ENCODE results near the gene TAF11L8. TPM values are rescaled to one million over a fixed set of nuclear protein-coding genes. Genes with fewer than 3 reads are reported as not detected.
"Not testable (repeated sequence)": the region's sequence is repeated elsewhere in the genome, so short reads cannot be mapped to it uniquely, and the experiment has no call there.

Gene TAF11L8
- total RNA-seq, result not detected
- long read RNA-seq, result 0 reads

DNA sequence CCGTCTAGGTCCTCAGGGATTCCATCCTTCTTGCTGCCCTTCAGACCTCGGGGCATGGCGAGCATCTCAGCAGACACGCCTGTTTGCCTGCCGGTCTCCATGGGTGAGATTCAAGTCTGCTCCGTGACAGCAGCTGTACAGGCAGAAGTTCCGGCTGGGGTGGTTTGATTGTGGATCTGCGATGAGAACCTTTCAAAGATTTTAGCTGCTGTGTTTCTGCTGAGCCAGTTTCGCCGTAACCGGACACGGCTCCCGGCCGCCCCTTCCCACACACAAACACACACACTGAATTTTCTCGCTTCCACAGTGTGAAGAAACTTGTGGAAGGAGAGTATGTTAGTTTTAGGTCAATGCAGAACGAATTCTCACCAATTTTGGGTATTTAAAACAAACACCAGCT, at the start of gene TAF11L8:
TSS of gene TAF11L8 (minus strand) at position 101 of the 400 bp plus-strand sequence.
- H3K4me3 ChIP-seq; H3K27me3 ChIP-seq (ENCODE audit: low read depth); H3K4me1 ChIP-seq; H3K9me3 ChIP-seq; H3K36me3 ChIP-seq; intact Hi-C loops (cut with DNase I); DNase-seq; H3K27ac ChIP-seq; ATAC-seq: not testable (repeated sequence)

- intact Hi-C loops (cut with DNase I), result no loop called here
- Histone ChIP-seq H3K27ac (no peak within 1 kb of the TSS), H3K4me1 (no peaks in the 10 kb centered on the region), H3K4me3 (no peak within 1 kb of the TSS), H3K9me3 (no peaks in the 10 kb centered on the region), H3K27me3 (ENCODE audit: low read depth) (no peaks in the 10 kb centered on the region), H3K36me3 (no peaks in the 10 kb centered on the region)
- ATAC-seq (no peak), DNase-seq (no peak)
- TF ChIP-seq CTCF (IDR thresholded peaks at IDR 0.05), result no peak
Observed at GRCh38 chr5:17634160-17634559, 43.4 kb upstream of the TAF11L8 start, which contains the start of gene TAF11L14. Gene TAF11L14, plus strand, starts transcription at chr5:17634460.

DNA sequence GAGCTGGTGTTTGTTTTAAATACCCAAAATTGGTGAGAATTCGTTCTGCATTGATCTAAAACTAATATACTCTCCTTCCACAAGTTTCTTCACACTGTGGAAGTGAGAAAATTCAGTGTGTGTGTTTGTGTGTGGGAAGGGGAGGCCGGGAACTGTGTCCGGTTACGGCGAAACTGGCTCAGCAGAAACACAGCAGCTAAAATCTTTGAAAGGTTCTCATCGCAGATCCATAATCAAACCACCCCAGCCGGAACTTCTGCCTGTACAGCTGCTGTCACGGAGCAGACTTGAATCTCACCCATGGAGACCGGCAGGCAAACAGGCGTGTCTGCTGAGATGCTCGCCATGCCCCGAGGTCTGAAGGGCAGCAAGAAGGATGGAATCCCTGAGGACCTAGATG, 41.0 kb upstream of the TAF11L8 start, which contains the start of gene TAF11L13:
TSS of gene TAF11L13 (plus strand) at position 301 of the 400 bp plus-strand sequence.
- ATAC-seq; DNase-seq; H3K9me3 ChIP-seq; H3K4me1 ChIP-seq; H3K36me3 ChIP-seq; H3K4me3 ChIP-seq; intact Hi-C loops (cut with DNase I); H3K27ac ChIP-seq; H3K27me3 ChIP-seq (ENCODE audit: low read depth): not testable (repeated sequence)

DNA sequence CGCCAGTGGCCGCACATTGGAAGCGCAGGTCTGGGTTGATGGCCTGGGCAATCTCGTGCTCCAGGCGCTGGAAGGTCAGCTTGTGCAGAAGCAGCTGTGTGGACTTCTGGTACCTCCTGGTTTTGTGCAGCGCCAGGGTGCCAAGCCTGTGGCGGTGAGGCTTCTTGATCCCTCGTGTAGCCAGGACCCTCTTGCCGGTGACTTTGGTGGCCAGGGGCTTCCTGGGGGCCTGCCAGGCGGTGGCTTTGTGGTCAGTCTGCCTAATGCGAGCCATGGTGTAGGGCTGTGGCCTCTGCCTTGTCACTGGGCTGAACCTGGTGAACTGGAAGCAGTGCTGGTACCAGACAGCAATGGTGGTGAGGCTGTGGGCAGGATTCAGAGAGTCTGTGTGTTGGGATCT, 34.9 kb upstream of the TAF11L8 start:
- intact Hi-C loops (cut with DNase I), result no loop called here
- TF ChIP-seq CTCF (IDR thresholded peaks at IDR 0.05), result no peak
- H3K36me3 ChIP-seq, result no peaks in the 10 kb centered on the region

DNA sequence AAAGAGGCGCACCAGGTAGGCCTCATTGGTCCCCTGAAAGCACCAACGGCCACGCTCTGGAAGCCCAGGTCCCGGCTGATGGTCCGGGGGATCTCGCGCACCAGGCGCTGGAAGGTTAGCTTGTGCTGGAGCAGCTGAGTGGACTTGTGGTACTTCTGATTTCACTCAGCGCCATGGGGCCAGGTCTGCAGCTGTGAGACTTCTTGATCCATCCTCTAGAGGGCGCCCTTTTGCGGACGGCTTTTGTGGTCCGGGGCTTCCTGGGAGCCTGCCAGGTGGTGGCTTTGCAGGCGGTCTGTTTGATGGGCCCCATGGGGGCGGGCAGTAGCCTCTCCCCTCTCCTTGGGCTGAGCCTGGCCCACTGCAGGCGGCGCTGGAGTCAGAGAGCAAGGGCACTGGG, 29.9 kb upstream of the TAF11L8 start:
- DNase-seq, result no peak
- intact Hi-C loops (cut with DNase I), result no loop called here
- no peak overlapping the region for H3K27ac ChIP-seq
- no peaks in the 10 kb centered on the region for H3K36me3 ChIP-seq
- no peak overlapping the region for H3K4me3 ChIP-seq
- H3K9me3 ChIP-seq, result no peaks in the 10 kb centered on the region
- H3K4me1 ChIP-seq, result no peaks in the 10 kb centered on the region
- no peaks in the 10 kb centered on the region for H3K27me3 ChIP-seq (ENCODE audit: low read depth)
- no peak for TF ChIP-seq CTCF (IDR thresholded peaks at IDR 0.05)
- ATAC-seq, result no peak

More for the DNA sequence above, 34.9 kb upstream of the TAF11L8 start:
- Histone ChIP-seq H3K27ac (no peak overlapping the region), H3K9me3 (no peaks in the 10 kb centered on the region), H3K4me3 (no peak overlapping the region), H3K4me1 (no peaks in the 10 kb centered on the region), H3K27me3 (ENCODE audit: low read depth) (no peaks in the 10 kb centered on the region)
- no peak for ATAC-seq
- no peak for DNase-seq

DNA sequence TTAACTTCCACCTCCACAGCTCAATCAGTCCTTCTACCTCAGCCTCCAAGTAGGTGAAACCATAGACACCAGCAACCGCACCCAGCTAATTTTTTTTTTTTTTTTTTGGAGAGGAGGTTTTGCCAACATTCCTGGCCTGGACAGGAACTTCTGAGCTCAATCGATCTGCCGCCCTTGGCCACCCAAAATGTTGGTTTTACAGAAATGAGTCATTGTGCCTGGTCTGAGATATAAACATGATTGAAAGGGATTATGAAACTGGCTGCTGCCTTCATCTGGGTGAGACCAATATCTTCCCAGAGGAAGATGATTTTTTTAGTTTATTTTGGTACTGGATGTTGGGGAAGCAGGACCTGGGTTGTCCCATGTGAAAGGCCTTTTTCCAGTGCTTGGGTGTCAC, 28.6 kb upstream of the TAF11L8 start:
- no peak for TF ChIP-seq CTCF (IDR thresholded peaks at IDR 0.05)
- ATAC-seq (no peak), DNase-seq (no peak)
- intact Hi-C loops (cut with DNase I), result no loop called here
- H3K9me3 ChIP-seq, result no peaks in the 10 kb centered on the region
- H3K4me3 ChIP-seq, result no peak overlapping the region
- no peaks in the 10 kb centered on the region for H3K36me3 ChIP-seq
- no peaks in the 10 kb centered on the region for H3K4me1 ChIP-seq
- H3K27ac ChIP-seq, result no peak overlapping the region
- no peaks in the 10 kb centered on the region for H3K27me3 ChIP-seq (ENCODE audit: low read depth)

Measured in lower lobe of right lung (tissue), 2 donors.